GM18517 (cell line): ENCODE measurements around the gene INPP4B.

Experiments used
- ATAC-seq: cut with Tn5 transposase; IDR thresholded peaks from one replicate; pipeline ENCODE4 v1.9.1; 2021; ENCODE audit warnings: mild to moderate bottlenecking, moderate library complexity; ENCODE audit not compliant: unreplicated experiment

INPP4B gene

GRCh38 chr4:142595222-142595871 lies 250.8 kb downstream of the INPP4B start:
- ATAC-seq, result no peak

GRCh38 chr4:142585411-142585810 lies 260.7 kb downstream of the INPP4B start:
- ATAC-seq, result no peak

- no peak for ATAC-seq
Observed at GRCh38 chr4:142583708-142584107, 262.4 kb downstream of the INPP4B start.

- peak; percentile 46 for ATAC-seq
Observed at GRCh38 chr4:142582340-142582739, 263.8 kb downstream of the INPP4B start.

- ATAC-seq, result no peak
Observed at GRCh38 chr4:142581881-142582280, 264.2 kb downstream of the INPP4B start.

GRCh38 chr4:142579443-142579842 lies 266.7 kb downstream of the INPP4B start:
- no peak for ATAC-seq

GRCh38 chr4:142574306-142574705 lies 271.8 kb downstream of the INPP4B start:
- ATAC-seq, result peak; percentile 69

- no peak for ATAC-seq
Observed at GRCh38 chr4:142572071-142572470, 274.0 kb downstream of the INPP4B start.

GRCh38 chr4:142567620-142568451 lies 278.3 kb downstream of the INPP4B start:
- ATAC-seq, result peak; percentile 54

GRCh38 chr4:142567199-142567598 lies 278.9 kb downstream of the INPP4B start:
- ATAC-seq, result peak; percentile 52

GRCh38 chr4:142566777-142567176 lies 279.3 kb downstream of the INPP4B start:
- no peak for ATAC-seq

- no peak for ATAC-seq
Observed at GRCh38 chr4:142566243-142566642, 279.9 kb downstream of the INPP4B start.

GRCh38 chr4:142565771-142566170 lies 280.3 kb downstream of the INPP4B start:
- ATAC-seq, result peak; percentile 57

- ATAC-seq, result no peak
Observed at GRCh38 chr4:142563682-142564291, 282.3 kb downstream of the INPP4B start.

- ATAC-seq, result no peak
Observed at GRCh38 chr4:142559986-142560385, 286.1 kb downstream of the INPP4B start.

GRCh38 chr4:142558851-142559250 lies 287.2 kb downstream of the INPP4B start:
- no peak for ATAC-seq

GRCh38 chr4:142557239-142557801 lies 288.8 kb downstream of the INPP4B start:
- no peak for ATAC-seq

- ATAC-seq, result no peak
Observed at GRCh38 chr4:142556570-142557238, 289.4 kb downstream of the INPP4B start.

GRCh38 chr4:142556048-142556447 lies 290.1 kb downstream of the INPP4B start:
- no peak for ATAC-seq

GRCh38 chr4:142554412-142554811 lies 291.7 kb downstream of the INPP4B start:
- ATAC-seq, result no peak
